K562 (cell line): Measurements from ENCODE around the gene SERTAD3. TPM values are rescaled to one million over a fixed set of nuclear protein-coding genes. Genes with fewer than 3 reads are reported as not detected.

ENCODE experiments used
- ATAC-seq: fragments of 200-7000 bp; cut with Tn5 transposase; 3 replicates; pipeline ENCODE4 v1.9.1; 2020; ENCODE audit warnings: moderate library complexity
- BruUV-seq: library from RNA; stranded (reverse); fragments of 400-500 nt; replicated peaks from 2 replicates; lab custom pipeline; 2021; lab: Mats Ljungman, UMichigan
- CTCF ChIA-PET: fragments of 300-600 bp; formaldehyde crosslinking; extraction: SDS; loops from one replicate; lab custom pipeline; 2021; ENCODE audit warnings: low intra/inter-chr PET ratio; lab: Yijun Ruan, JAX
- POLR2A ChIA-PET: fragments of 300-600, 350-650 bp; sonication (Branson Sonifier 250); formaldehyde crosslinking; extraction: SDS; loops from one replicate; lab custom pipeline; 2021; ENCODE audit warnings: antibody characterized with exemption, inconsistent platforms; lab: Yijun Ruan, JAX
- DNase-seq, 4 experiments: peaks; one replicate each; pipeline versions ENCODE4 v3.0.0 to v3.0.0-alpha.2; 2011 to 2018; ENCODE audit warnings: low spot score in 3 of 4, mixed read lengths in 3 of 4; ENCODE audit errors: extremely low read depth in 1 of 4
- FAIRE-seq: peaks from 2 replicates; lab custom pipeline; 2011; peaks lifted over from hg19 to GRCh38; lab: Jason Lieb, UNC
- H2AFZ ChIP-seq: 2 replicates; pipeline ENCODE4 v1.6.0; 2011; ENCODE audit warnings: low read depth, low read length, control low read depth, inconsistent platforms
- H3K27ac ChIP-seq: fragments of 200-600 bp; 3 replicates; pipeline ENCODE4 v1.8.0; 2011; ENCODE audit warnings: low read depth, mild to moderate bottlenecking, control low read depth, inconsistent platforms, low read length, moderate library complexity, mixed read lengths; ENCODE audit errors: extremely low read depth
- H3K27me3 ChIP-seq, 2 experiments: fragments of 300-600 bp in 1 of 2; 2 replicates in 1 of 2; 3 replicates in 1 of 2; pipeline versions ENCODE4 v1.6.0 to v1.8.0; 2011; ENCODE audit warnings: inconsistent platforms in 2 of 2, low read length in 2 of 2, mild to moderate bottlenecking in 1 of 2, mixed read lengths in 1 of 2, moderate library complexity in 1 of 2; ENCODE audit not compliant: control insufficient read depth in 2 of 2, insufficient read depth in 2 of 2
- H3K36me3 ChIP-seq: fragments of 300-600 bp; 3 replicates; pipeline ENCODE4 v1.8.0; 2011; ENCODE audit warnings: mild to moderate bottlenecking, low read length, inconsistent platforms; ENCODE audit not compliant: control insufficient read depth, insufficient read depth
- H3K4me1 ChIP-seq, 2 experiments: fragments of 200-600 bp in 1 of 2; replicated peaks in 1 of 2; 2 replicates in 1 of 2; 3 replicates in 1 of 2; pipeline versions ENCODE4 v1.5.1 to v1.8.0; 2011; ENCODE audit warnings: inconsistent platforms in 2 of 2, low read length in 2 of 2, mild to moderate bottlenecking in 1 of 2, mixed read lengths in 1 of 2, moderate library complexity in 1 of 2; ENCODE audit not compliant: control insufficient read depth in 2 of 2, insufficient read depth in 2 of 2
- H3K4me2 ChIP-seq: 2 replicates; pipeline ENCODE4 v1.6.1; 2011; ENCODE audit warnings: low read length, control low read depth, inconsistent platforms, mixed read lengths; ENCODE audit not compliant: insufficient read depth
- H3K4me3 ChIP-seq: fragments of 200-600 bp; sonication (generic), shearing (Covaris generic); 2 replicates; pipeline ENCODE4 v1.5.1; 2016; ENCODE audit warnings: control low read depth, inconsistent platforms
- H3K79me2 ChIP-seq: fragments of 200-600 bp; 3 replicates; pipeline ENCODE4 v1.8.0; 2011; ENCODE audit warnings: low read length, inconsistent platforms; ENCODE audit not compliant: control insufficient read depth, insufficient read depth
- H3K9ac ChIP-seq, 2 experiments: 2 replicates each; pipeline versions ENCODE4 v1.6.0 to v1.6.1; 2011; ENCODE audit warnings: low read depth in 2 of 2, low read length in 2 of 2, control low read depth in 1 of 2, inconsistent platforms in 1 of 2, mild to moderate bottlenecking in 1 of 2, mixed read lengths in 1 of 2; ENCODE audit not compliant: insufficient read depth in 1 of 2
- H3K9me1 ChIP-seq: one replicate; pipeline ENCODE4 v1.6.0; 2011; ENCODE audit warnings: inconsistent platforms, mild to moderate bottlenecking, low read length, moderate library complexity; ENCODE audit not compliant: control insufficient read depth, insufficient read depth
- H3K9me3 ChIP-seq: replicated peaks from 2 replicates; pipeline ENCODE4 v1.5.1; 2011; ENCODE audit warnings: low read depth, low read length, inconsistent platforms; ENCODE audit not compliant: control insufficient read depth, insufficient read depth
- H4K20me1 ChIP-seq: replicated peaks from 2 replicates; pipeline ENCODE4 v1.6.1; 2011; ENCODE audit warnings: low read length, inconsistent platforms, mixed read lengths; ENCODE audit not compliant: control insufficient read depth, insufficient read depth
- BCOR ChIP-seq: fragments of 450-650 bp; IDR thresholded peaks from 2 replicates; pipeline ENCODE4 v1.6.1; 2016
- BRF1 ChIP-seq: IDR thresholded peaks from 3 replicates; pipeline ENCODE4 v1.6.1; 2011; ENCODE audit warnings: borderline replicate concordance, mild to moderate bottlenecking; ENCODE audit not compliant: insufficient read length; ENCODE audit errors: extremely low read depth
- JUND ChIP-seq, 2 experiments: IDR thresholded peaks; 2 replicates in 1 of 2; 3 replicates in 1 of 2; pipeline ENCODE4 v1.6.1; 2011; ENCODE audit warnings: borderline replicate concordance in 2 of 2, low read depth in 2 of 2, low read length in 2 of 2, improper control_type of control experiment in 1 of 2, missing biosample characterization in 1 of 2, missing genetic modification characterization in 1 of 2, missing genetic modification reagents in 1 of 2
- KLF1 ChIP-seq: fragments of 450-650 bp; IDR thresholded peaks from 2 replicates; pipeline ENCODE4 v1.6.1; 2016; ENCODE audit warnings: missing genetic modification characterization, missing compliant biosample characterization
- NFE2 ChIP-seq: IDR thresholded peaks from 2 replicates; pipeline ENCODE4 v1.6.1; 2014; ENCODE audit warnings: antibody characterized with exemption, low read depth
- NRF1 ChIP-seq, 2 experiments: fragments of 450-650 bp; IDR thresholded peaks in 1 of 2; conservative IDR thresholded peaks in 1 of 2; 2 replicates each; pipeline ENCODE4 v1.6.1; 2014; ENCODE audit warnings: mild to moderate bottlenecking in 2 of 2
- PURB ChIP-seq: sonication (generic); formaldehyde crosslinking; IDR thresholded peaks from 2 replicates; pipeline ENCODE4 v1.9.0; 2021; ENCODE audit warnings: low read depth, mild to moderate bottlenecking, missing genetic modification reagents
- SAP30 ChIP-seq: fragments of 200-600 bp; sonication (generic); IDR thresholded peaks from 2 replicates; pipeline ENCODE4 v1.6.1; 2012; ENCODE audit warnings: borderline replicate concordance, low read depth, mild to moderate bottlenecking, moderate library complexity, low read length, control low read depth, inconsistent platforms; ENCODE audit not compliant: insufficient read depth, poor library complexity, severe bottlenecking
- ZBED1 ChIP-seq: IDR thresholded peaks from 2 replicates; pipeline ENCODE4 v1.6.1; 2014
- whole genome bisulfite sequencing: fragments of 100-300 bp; shearing (Covaris generic); methylation state at CpG from one replicate; pipeline ENCODE4 v1.1.6; 2016; ENCODE audit warnings: low coverage, mixed read lengths; ENCODE audit not compliant: insufficient coverage; ENCODE audit errors: missing lambda C conversion rate; 5-methylcytosine and 5-hydroxymethylcytosine counted together
- in situ Hi-C: fragments of 300-500 bp; cut with MboI; formaldehyde crosslinking; loops from 4 replicates; pipeline ENCODE4 v1.15.0; 2018; ENCODE audit warnings: inconsistent platforms, mixed read lengths
- intact Hi-C: fragments of 100-400 bp; cut with micrococcal nuclease; formaldehyde crosslinking; loops from 2 replicates; pipeline ENCODE4 v1.14.2; 2022
- polyA plus RNA-seq, 8 experiments: library from polyadenylated mRNA; depleted of rRNA in 4 of 8; stranded (reverse) in 5 of 8; unstranded in 3 of 8; fragments of >200 nt; fragmentation: Nextera tagmentation in 2 of 8; fragmentation: Illumina TruSeq in 1 of 8; extraction: Ambion mirVana in 2 of 8; extraction: Trizol in 1 of 8; gene quantifications; 2 replicates each; pipeline versions ENCODE4 v1.2.1 to v1.2.3, GENCODE V29; 2011 to 2014; ENCODE audit warnings: inconsistent platforms in 1 of 8, missing spikeins in 1 of 8
- total RNA-seq, 7 experiments: library from RNA; depleted of rRNA in 6 of 7; stranded (reverse); fragments of >200 nt in 6 of 7; fragmentation: Illumina TruSeq in 2 of 7; extraction: Trizol in 2 of 7; gene quantifications; 2 replicates each; pipeline versions ENCODE4 v1.2.1 to v1.2.3, GENCODE V29; 2011 to 2021; ENCODE audit warnings: low replicate concordance in 1 of 7
- TF ChIP-seq, protein P1 (sequence below): IDR thresholded peaks from 3 replicates; pipeline ENCODE4 v1.6.1; 2011; ENCODE audit warnings: borderline replicate concordance, mild to moderate bottlenecking, moderate library complexity; ENCODE audit not compliant: insufficient read length; ENCODE audit errors: extremely low read depth

Gene SERTAD3
- total and polyA plus RNA-seq, 9 of the 15 experiments (the other 6 are each of a cell fraction or from before 2014, with no cell fraction given): 5.4 to 28.9 (median 17.5) TPM

DNA sequence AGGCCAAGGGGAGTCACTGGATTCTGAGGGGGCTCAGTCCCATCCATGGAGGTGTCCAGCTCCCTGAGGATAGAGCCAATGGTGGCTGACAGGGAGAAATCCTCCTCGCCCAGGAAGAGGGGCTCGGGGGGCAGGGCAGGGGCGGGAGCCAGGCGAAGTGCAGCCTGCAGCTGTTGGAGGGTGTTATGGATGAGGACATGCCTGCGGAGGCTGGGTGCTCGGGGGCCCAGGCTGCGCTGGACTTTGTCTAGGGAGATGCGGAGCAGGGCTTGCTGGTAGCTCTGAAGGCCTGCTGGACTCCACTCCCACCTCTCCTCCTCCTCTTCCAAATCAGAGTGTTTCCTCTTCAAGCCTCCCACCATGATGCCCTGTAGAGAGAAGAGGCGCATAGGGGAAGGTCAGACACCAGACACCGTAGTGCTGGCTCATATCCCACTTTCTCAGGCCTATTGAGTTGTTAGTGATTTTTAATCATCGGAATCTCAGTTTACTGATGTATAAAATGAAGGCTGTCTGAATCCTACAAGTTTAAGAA, 2.3 kb downstream of the SERTAD3 start (continued):
- TF ChIP-seq, protein P1, sequence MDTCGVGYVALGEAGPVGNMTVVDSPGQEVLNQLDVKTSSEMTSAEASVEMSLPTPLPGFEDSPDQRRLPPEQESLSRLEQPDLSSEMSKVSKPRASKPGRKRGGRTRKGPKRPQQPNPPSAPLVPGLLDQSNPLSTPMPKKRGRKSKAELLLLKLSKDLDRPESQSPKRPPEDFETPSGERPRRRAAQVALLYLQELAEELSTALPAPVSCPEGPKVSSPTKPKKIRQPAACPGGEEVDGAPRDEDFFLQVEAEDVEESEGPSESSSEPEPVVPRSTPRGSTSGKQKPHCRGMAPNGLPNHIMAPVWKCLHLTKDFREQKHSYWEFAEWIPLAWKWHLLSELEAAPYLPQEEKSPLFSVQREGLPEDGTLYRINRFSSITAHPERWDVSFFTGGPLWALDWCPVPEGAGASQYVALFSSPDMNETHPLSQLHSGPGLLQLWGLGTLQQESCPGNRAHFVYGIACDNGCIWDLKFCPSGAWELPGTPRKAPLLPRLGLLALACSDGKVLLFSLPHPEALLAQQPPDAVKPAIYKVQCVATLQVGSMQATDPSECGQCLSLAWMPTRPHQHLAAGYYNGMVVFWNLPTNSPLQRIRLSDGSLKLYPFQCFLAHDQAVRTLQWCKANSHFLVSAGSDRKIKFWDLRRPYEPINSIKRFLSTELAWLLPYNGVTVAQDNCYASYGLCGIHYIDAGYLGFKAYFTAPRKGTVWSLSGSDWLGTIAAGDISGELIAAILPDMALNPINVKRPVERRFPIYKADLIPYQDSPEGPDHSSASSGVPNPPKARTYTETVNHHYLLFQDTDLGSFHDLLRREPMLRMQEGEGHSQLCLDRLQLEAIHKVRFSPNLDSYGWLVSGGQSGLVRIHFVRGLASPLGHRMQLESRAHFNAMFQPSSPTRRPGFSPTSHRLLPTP: no peak
- TF ChIP-seq NFE2 (no peak), NRF1 (conservative IDR thresholded peaks at IDR 0.05 in 1 of 2, IDR thresholded peaks at IDR 0.05 in 1 of 2) (no peak)

DNA sequence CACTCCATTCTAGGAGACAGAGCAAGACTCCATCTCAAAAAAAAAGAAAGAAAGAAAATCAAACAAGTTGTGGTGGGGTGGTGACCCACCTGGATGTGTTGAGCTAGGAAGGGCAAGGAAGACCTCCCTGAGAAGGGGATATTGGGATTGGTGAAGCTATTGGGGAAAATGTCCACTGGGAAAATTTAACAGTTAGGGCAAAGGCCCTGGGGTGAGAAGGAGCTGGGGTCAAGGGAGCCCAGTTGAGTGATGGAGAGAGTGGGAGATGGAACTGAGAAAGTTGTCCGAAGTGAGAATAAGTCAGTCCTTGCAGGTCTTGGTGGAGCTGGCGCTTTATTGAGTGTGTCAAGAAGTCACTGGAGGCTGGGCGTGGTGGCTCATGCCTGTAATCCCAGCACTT, 5.9 kb downstream of the SERTAD3 start:
- BruUV-seq: no TSS peak
- intact Hi-C loops: no loop called here
- FAIRE-seq: no peak

More for the DNA sequence above, 5.9 kb downstream of the SERTAD3 start:
- Histone ChIP-seq H3K4me3 (no peak overlapping the region), H3K79me2 (peaks cover 29% of the 10 kb centered on the region), H3K9me1 (no peaks in the 10 kb centered on the region), H4K20me1 (peaks cover 22% of the 10 kb centered on the region), H3K27me3 (no peaks in the 10 kb centered on the region), H3K9me3 (no peaks in the 10 kb centered on the region), H3K4me1 (peaks cover 16 to 32% of the 10 kb centered on the region in 2 experiments), H3K36me3 (peaks cover 28% of the 10 kb centered on the region), H2AFZ (no peak overlapping the region), H3K9ac (no peak overlapping the region), H3K4me2 (no peak overlapping the region), H3K27ac (no peak overlapping the region)
- ChIA-PET POLR2A (interaction anchor here (0.9 to 1.4 kb wide), 2 partner anchors 12 to 14 kb away, joined by 5 to 12 read pairs; partner anchors contain the start of gene SERTAD1), CTCF (no interaction called here)
- WGBS: 82% methylated on average over 3 of the region's 3 CpGs
- TF ChIP-seq KLF1 (tag): no peak
- TF ChIP-seq BCOR: no peak
- TF ChIP-seq ZBED1: no peak
- no peak for TF ChIP-seq SAP30
- no peak for TF ChIP-seq BRF1
- no peak for TF ChIP-seq PURB (CRISPR knock-in tag)
- no peak for TF ChIP-seq JUND (IDR thresholded peaks at IDR 0.05; ENCODE audit: borderline replicate concordance, low read depth, low read length)
- no peak for TF ChIP-seq JUND (tag; IDR thresholded peaks at IDR 0.05; ENCODE audit: borderline replicate concordance, low read depth, low read length)
- ATAC-seq: no peak
- no peak for DNase-seq
- in situ Hi-C loops: no loop called here
